Activated CD4-positive, alpha-beta T cell treated with anti-CD3 and anti-CD28 coated beads for 36 hours (primary cell): ENCODE results near the gene CAPN12. TPM values are rescaled to one million over a fixed set of nuclear protein-coding genes. Genes with fewer than 3 reads are reported as not detected.

ENCODE experiments used
- ATAC-seq: fragments of 200-7000 bp; cut with Tn5 transposase; one replicate; pipeline ENCODE4 v1.10.0; 2021; ENCODE audit warnings: mild to moderate bottlenecking, moderate library complexity
- CTCF ChIA-PET: fragments of 350-600 bp; sonication (Branson Sonifier 250); formaldehyde crosslinking; loops from one replicate; lab custom pipeline; 2021; ENCODE audit warnings: antibody characterized with exemption; lab: Charles Lee
- POLR2A ChIA-PET: fragments of 350-600 bp; sonication (Branson Sonifier 250); formaldehyde crosslinking; loops from one replicate; lab custom pipeline; 2021; ENCODE audit warnings: antibody characterized with exemption, inconsistent platforms; lab: Charles Lee
- DNase-seq: peaks from one replicate; pipeline ENCODE4 v3.0.0-alpha.2; 2020
- H3K27ac Mint-ChIP-seq: one replicate; pipeline ENCODE4 v1.8.0; 2021; ENCODE audit warnings: mixed read lengths
- H3K27me3 Mint-ChIP-seq: one replicate; pipeline ENCODE4 v1.8.0; 2021; ENCODE audit warnings: mixed read lengths
- H3K36me3 Mint-ChIP-seq: one replicate; pipeline ENCODE4 v1.8.0; 2021; ENCODE audit warnings: low read depth, mixed read lengths
- H3K4me1 Mint-ChIP-seq: one replicate; pipeline ENCODE4 v1.8.0; 2021; ENCODE audit warnings: mixed read lengths
- H3K4me3 Mint-ChIP-seq: one replicate; pipeline ENCODE4 v1.8.0; 2021; ENCODE audit warnings: mild to moderate bottlenecking, moderate library complexity, mixed read lengths
- H3K9me3 Mint-ChIP-seq: one replicate; pipeline ENCODE4 v1.8.0; 2021; ENCODE audit warnings: low read depth, mixed read lengths
- intact Hi-C, 2 experiments: fragments of 100-400 bp; cut with DNase I in 1 of 2; cut with micrococcal nuclease in 1 of 2; formaldehyde crosslinking; loops; one replicate each; pipeline versions ENCODE4 v1.14.2 to v1.15.1; 2022 to 2024; cut with DNase I, micrococcal nuclease
- total RNA-seq, 2 experiments: library from RNA; stranded (reverse); gene quantifications; one replicate each; pipeline ENCODE4 v1.2.3, GENCODE V29; 2021

Gene CAPN12
- total RNA-seq, 2 experiments from 2014 or later = 4.4 to 4.9 TPM

- Mint-ChIP-seq H3K4me3 (no peak overlapping the region), H3K9me3 (no peaks in the 10 kb centered on the region), H3K36me3 (peaks cover 27% of the 10 kb centered on the region), H3K4me1 (no peaks in the 10 kb centered on the region), H3K27ac (no peak overlapping the region), H3K27me3 (no peaks in the 10 kb centered on the region)
- intact Hi-C loops = no loop called here
- ATAC-seq = no peak
- no peak for DNase-seq
- POLR2A ChIA-PET = no interaction called here
- CTCF ChIA-PET = no interaction called here
These were observed 36.7 kb downstream of the CAPN12 start for GRCh38 chr19:38707512-38708114.

- ChIA-PET CTCF (no interaction called here), POLR2A (no interaction called here)
- DNase-seq (no peak), ATAC-seq (no peak)
- H3K4me3 Mint-ChIP-seq = no peak overlapping the region
- intact Hi-C loops = no loop called here
- H3K9me3 Mint-ChIP-seq = no peaks in the 10 kb centered on the region
- H3K27me3 Mint-ChIP-seq = no peaks in the 10 kb centered on the region
- no peaks in the 10 kb centered on the region for H3K4me1 Mint-ChIP-seq
- no peak overlapping the region for H3K27ac Mint-ChIP-seq
- peaks cover 27% of the 10 kb centered on the region for H3K36me3 Mint-ChIP-seq
These were observed 37.3 kb downstream of the CAPN12 start for GRCh38 chr19:38706792-38707511.

DNA sequence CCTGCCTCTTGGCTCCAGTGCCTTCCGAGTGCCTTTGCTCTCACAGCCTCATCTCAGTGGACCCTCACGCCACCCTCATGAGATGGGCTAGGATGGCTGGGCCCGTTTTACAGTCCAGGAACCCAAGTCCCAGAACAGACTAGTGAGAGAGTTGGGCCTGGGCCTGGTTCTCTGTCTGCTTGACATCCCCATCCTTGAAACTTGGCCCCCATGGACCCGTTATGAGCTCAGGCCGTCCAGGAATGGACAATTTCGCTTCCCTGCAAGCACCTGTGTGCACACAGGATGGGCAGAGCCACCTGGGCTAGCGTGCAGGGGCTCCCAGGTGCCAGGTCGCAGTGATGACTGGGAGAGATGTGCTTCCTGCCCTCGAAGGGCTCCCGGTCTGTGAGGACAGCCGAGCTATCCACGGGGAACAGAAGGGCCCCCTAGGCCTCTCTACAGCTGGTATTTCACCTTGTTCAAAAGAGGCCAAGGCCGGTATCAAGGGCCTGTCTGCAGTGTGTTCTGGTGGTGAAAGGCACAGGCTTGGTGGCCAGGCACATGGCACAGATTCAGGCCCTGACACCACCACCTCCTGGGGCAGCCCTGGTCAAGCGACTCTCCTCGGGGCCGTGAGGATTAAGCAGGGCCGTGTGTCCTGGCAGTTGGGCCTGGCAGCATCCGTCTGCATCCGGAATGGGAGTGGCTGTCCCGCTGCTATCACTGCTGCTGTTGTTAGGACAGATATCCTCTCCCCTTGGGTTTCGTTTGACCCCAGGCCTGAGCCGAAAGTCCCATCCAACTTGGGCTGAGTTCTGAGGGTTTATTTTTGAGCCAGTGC is 38.9 kb downstream of the CAPN12 start:
- Mint-ChIP-seq H3K27me3 (no peaks in the 10 kb centered on the region), H3K27ac (no peak overlapping the region), H3K9me3 (no peaks in the 10 kb centered on the region), H3K4me3 (no peak overlapping the region), H3K36me3 (peaks cover 26% of the 10 kb centered on the region), H3K4me1 (no peaks in the 10 kb centered on the region)
- intact Hi-C loops = no loop called here
- ATAC-seq = no peak
- no peak for DNase-seq
- POLR2A ChIA-PET = no interaction called here
- CTCF ChIA-PET = interaction anchor here (0.7 kb wide), 1 partner anchor 20 kb away, joined by 3 read pairs; no protein-coding TSS in a partner anchor

DNA sequence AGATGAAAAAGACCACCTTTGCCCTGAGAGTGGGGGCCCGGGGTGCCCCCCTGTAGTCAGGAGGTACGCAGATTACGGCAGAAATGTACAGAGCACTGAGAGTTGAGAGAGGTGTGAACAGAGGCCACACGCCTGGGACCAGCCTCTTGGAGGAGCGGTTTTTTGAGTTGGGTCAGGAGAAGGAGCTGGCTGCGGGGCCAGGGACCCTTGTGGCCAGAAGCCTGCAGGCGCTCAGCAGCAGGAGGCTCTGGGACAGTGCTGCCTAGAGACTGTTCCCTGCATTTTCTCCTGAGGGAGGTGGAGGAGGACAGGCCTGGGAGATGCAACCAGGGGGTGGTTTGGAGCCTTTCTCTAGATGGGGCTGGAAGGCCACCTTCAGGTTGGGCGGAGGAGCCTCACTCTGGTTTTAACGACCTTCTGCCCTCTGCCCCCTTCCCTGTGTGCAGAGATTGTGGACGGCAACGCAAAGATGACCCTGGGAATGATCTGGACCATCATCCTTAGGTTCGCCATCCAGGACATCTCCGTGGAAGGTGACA is 39.7 kb downstream of the CAPN12 start:
- H3K27ac Mint-ChIP-seq = no peak overlapping the region
- ChIA-PET CTCF (interaction anchor here (0.7 kb wide), 1 partner anchor 21 kb away, joined by 3 read pairs; no protein-coding TSS in a partner anchor), POLR2A (no interaction called here)
- H3K9me3 Mint-ChIP-seq = no peaks in the 10 kb centered on the region
- H3K4me3 Mint-ChIP-seq = no peak overlapping the region
- peaks cover 24% of the 10 kb centered on the region for H3K36me3 Mint-ChIP-seq
- DNase-seq = no peak
- no peaks in the 10 kb centered on the region for H3K27me3 Mint-ChIP-seq
- no peaks in the 10 kb centered on the region for H3K4me1 Mint-ChIP-seq
- intact Hi-C loops = no loop called here
- ATAC-seq = no peak

- intact Hi-C loops = no loop called here
- H3K36me3 Mint-ChIP-seq = peaks cover 23% of the 10 kb centered on the region
- H3K27me3 Mint-ChIP-seq = no peaks in the 10 kb centered on the region
- peaks cover 8% of the 10 kb centered on the region for H3K4me1 Mint-ChIP-seq
- CTCF ChIA-PET = interaction anchor here (0.6 kb wide), 2 partner anchors 68 to 72 kb away, joined by 3 read pairs; no protein-coding TSS in a partner anchor
- H3K4me3 Mint-ChIP-seq = no peak overlapping the region
- DNase-seq = no peak
- POLR2A ChIA-PET = interaction anchor here (0.7 kb wide), 1 partner anchor 12 kb away, joined by 6 read pairs; no protein-coding TSS in a partner anchor
- H3K27ac Mint-ChIP-seq = no peak overlapping the region
- no peaks in the 10 kb centered on the region for H3K9me3 Mint-ChIP-seq
- no peak for ATAC-seq
These were observed 40.8 kb downstream of the CAPN12 start for GRCh38 chr19:38703509-38703908.

- DNase-seq (no peak), ATAC-seq (no peak)
- H3K4me3 Mint-ChIP-seq = no peak overlapping the region
- peaks cover 16% of the 10 kb centered on the region for H3K36me3 Mint-ChIP-seq
- H3K27me3 Mint-ChIP-seq = no peaks in the 10 kb centered on the region
- intact Hi-C loops = no loop called here
- no peaks in the 10 kb centered on the region for H3K9me3 Mint-ChIP-seq
- ChIA-PET CTCF (interaction anchor here (0.6 kb wide), 1 partner anchor 68 kb away, joined by 3 read pairs; no protein-coding TSS in a partner anchor), POLR2A (no interaction called here)
- no peak overlapping the region for H3K27ac Mint-ChIP-seq
- peaks cover 16% of the 10 kb centered on the region for H3K4me1 Mint-ChIP-seq
These were observed 42.0 kb downstream of the CAPN12 start for GRCh38 chr19:38702278-38702677.

GRCh38 chr19:38701455-38702063 is 42.7 kb downstream of the CAPN12 start:
- no peaks in the 10 kb centered on the region for H3K9me3 Mint-ChIP-seq
- no peak for DNase-seq
- CTCF ChIA-PET = no interaction called here
- H3K4me3 Mint-ChIP-seq = no peak overlapping the region
- ATAC-seq = no peak
- POLR2A ChIA-PET = no interaction called here
- H3K36me3 Mint-ChIP-seq = peaks cover 11% of the 10 kb centered on the region
- no peak overlapping the region for H3K27ac Mint-ChIP-seq
- H3K27me3 Mint-ChIP-seq = no peaks in the 10 kb centered on the region
- H3K4me1 Mint-ChIP-seq = peaks cover 16% of the 10 kb centered on the region
- intact Hi-C loops = no loop called here

DNA sequence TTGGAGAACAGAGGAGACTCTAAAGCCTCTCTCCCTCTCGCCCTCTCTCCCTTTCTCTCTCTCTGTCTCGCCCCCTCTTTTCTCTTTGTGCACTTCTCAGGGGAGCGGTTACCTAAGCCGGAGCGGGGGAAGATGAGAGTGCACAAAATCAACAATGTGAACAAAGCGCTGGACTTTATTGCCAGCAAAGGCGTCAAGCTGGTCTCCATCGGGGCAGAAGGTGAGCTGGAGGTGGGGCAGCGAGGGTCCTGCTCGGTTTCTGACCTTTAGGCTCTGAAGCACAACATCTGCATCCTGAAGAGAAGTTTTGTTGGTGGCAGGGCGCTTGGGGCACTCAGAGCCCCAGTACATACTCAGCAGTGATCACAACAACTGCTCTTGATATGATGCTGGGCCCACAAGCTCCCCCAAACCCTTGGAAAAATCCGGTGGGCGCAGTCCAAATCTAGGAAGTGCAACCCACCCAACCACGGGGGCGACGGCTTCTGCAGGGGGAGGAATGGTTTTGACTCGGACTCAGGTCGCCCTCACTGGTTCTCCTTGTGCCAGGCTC is 43.3 kb downstream of the CAPN12 start:
- no peak for DNase-seq
- Mint-ChIP-seq H3K4me3 (no peak overlapping the region), H3K4me1 (peaks cover 16% of the 10 kb centered on the region), H3K36me3 (peaks cover 8% of the 10 kb centered on the region), H3K9me3 (no peaks in the 10 kb centered on the region), H3K27ac (no peak overlapping the region), H3K27me3 (no peaks in the 10 kb centered on the region)
- ChIA-PET CTCF (no interaction called here), POLR2A (no interaction called here)
- intact Hi-C loops = no loop called here
- ATAC-seq = no peak

- peaks cover 16% of the 10 kb centered on the region for H3K4me1 Mint-ChIP-seq
- no peaks in the 10 kb centered on the region for H3K27me3 Mint-ChIP-seq
- DNase-seq = no peak
- H3K9me3 Mint-ChIP-seq = no peaks in the 10 kb centered on the region
- no peak for ATAC-seq
- intact Hi-C loops = no loop called here
- ChIA-PET CTCF (no interaction called here), POLR2A (no interaction called here)
- H3K4me3 Mint-ChIP-seq = no peak overlapping the region
- peaks cover 5% of the 10 kb centered on the region for H3K36me3 Mint-ChIP-seq
- H3K27ac Mint-ChIP-seq = no peak overlapping the region
These were observed 43.8 kb downstream of the CAPN12 start for GRCh38 chr19:38700350-38700901.

DNA sequence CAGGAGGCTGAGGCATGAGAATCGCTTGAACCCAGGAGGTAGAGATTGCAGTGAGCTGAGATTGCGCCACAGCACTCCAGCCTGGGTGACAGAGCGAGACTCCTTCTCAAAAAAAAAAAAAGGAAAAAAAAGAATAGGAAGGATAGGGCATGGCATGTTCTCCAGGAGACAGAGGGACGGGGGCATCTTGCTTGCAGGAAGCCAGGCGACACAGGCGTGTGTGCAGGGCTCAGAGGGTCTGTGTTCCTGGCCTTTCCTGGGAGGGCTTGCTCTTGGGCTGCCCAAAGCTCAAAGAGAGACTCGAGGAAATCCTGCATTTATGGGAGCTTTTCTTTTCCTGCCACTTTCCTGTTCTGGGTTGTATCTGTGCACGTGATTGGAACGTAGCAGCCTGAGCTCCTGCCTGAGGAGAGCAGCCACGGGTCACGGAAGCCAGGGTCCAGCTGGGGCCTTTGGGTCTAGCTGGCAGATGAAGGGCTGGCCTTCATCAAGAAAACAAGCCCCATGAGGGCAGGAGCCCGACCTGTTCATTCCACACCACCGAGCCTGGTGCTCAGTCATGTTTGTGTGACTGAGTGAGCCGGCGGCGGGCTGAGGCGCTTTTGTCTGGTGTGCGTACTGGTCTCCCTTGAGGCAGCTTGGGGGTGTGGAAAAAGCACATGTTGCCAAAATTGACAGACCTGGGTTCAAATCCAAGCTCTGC is 44.5 kb downstream of the CAPN12 start:
- ChIA-PET POLR2A (no interaction called here), CTCF (no interaction called here)
- Mint-ChIP-seq H3K4me1 (peaks cover 20% of the 10 kb centered on the region), H3K9me3 (no peaks in the 10 kb centered on the region), H3K4me3 (no peak overlapping the region), H3K27me3 (no peaks in the 10 kb centered on the region), H3K27ac (no peak overlapping the region), H3K36me3 (peaks cover 5% of the 10 kb centered on the region)
- ATAC-seq (no peak), DNase-seq (no peak)
- intact Hi-C loops = no loop called here
